Spleen (tissue), 7 donors: ENCODE measurements around the gene CD248.
A peak's percentile ranks its signal among the peaks of the same experiment; 100 is the strongest.

Experiments
- CTCF ChIP-seq, 11 experiments: fragments of 200-600 bp in 7 of 11; fragments of 450-650 bp in 4 of 11; sonication (generic) in 4 of 11; IDR thresholded peaks in 8 of 11; conservative IDR thresholded peaks in 3 of 11; 1 replicate in 7 of 11; 2 replicates in 4 of 11; pipeline versions ENCODE4 v1.4.0 to v1.8.0; 2016 to 2021; ENCODE audit warnings: antibody characterized with exemption in 11 of 11, inconsistent platforms in 4 of 11, mild to moderate bottlenecking in 1 of 11
- POLR2A ChIP-seq, 3 donors: fragments of 450-650 bp; IDR thresholded peaks; one replicate each; pipeline ENCODE4 v1.5.1; 2017; ENCODE audit warnings: antibody characterized with exemption in 3 of 3, mild to moderate bottlenecking in 1 of 3
- donor health status: DM: no; HTN: no; CAD: no; lungs with moderate emphysema.
- donor health status: DM: no; HTN: no; CAD: no.
- donor health status: DM: no; HTN: no; CAD: no.

DNA sequence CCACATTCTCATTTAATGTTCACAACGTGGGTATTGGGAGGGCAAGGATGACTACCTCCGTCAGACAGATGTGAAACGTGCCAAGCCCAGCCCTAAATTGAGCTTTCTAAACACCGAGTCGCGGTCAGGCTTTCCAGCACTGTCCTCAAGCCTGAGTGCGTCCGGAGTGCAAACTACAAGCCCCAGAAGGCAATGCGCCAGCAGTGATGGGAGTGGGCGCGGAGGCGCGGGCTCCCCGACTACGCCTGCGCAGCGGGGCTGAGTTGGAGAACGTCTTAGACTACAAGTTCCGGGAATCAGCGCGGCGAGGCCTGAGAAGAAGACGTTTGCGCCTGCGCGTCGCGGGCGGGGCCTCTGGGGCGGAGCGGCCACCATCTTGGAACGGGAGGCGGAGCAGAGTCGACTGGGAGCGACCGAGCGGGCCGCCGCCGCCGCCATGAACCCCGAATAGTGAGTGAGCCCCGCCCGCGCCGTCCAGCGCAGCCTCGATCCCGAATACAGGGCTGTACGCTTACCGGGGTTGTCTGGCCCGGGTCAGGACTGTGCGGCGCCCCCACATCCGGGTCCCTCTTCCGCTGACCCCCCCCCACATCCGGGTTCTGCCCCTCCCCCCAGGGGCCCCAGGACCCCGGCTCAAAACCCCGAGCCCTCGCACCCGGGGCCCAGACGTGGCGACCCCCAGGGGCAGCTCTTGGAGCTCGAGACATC, 48.4 kb downstream of the CD248 start, which contains the start of gene RAB1B:
- TF ChIP-seq CTCF (IDR thresholded peaks at IDR 0.05 in 8 of 11, conservative IDR thresholded peaks at IDR 0.05 in 3 of 11), result peak in 1 of 11 experiments; percentile 9
- TF ChIP-seq POLR2A (IDR thresholded peaks at IDR 0.05), result peak in 1 of 3 donors; percentile 57
